Measurements from ENCODE around the gene MMP24.
A peak's percentile ranks its signal among the peaks of the same experiment; 100 is the strongest.

MMP24 gene

DNA sequence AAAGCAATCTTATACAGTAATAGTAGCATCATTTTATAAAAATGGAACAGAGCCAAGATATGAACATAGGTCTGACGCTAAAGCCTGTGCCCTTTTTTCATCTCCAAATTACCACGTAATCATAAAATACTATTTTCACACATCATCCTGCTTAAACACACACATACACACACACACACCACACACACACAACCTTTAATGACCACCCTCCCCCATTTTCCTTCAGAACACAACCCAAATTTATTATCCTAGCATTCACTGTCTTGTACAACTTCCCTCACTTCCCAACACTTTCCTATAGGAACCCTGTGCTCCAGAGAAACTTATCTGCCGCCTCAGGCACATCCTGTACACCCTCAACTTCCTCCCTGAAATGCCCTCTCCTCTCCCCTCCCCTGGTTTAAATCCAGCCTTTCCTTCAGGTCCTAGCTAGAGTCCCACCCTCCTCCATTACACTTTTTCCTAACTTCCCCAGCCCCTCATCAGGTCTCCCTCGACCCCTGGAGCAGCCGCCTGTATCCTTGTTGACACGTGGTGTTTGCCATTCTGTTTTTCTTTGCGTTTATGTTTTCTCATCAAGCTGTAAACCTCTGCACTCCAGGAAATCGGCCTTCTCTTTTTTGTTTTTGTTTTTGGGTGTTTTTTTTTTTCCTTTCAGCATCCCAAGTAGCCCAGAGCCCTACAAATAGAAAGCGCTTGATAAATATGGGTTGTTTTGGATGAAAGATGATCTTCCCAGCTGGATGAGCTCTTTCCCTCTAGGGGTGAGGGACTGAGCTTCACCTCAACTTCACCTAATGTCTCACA lies 968 bp upstream of the MMP24 start:
- Histone ChIP-seq H3K4me3 (ENCODE audit: low read length) (no peak overlapping the region), H3K79me2 (ENCODE audit: control insufficient read depth, low read length) (no peaks in the 10 kb centered on the region), H3K4me2 (ENCODE audit: low read length) (no peak overlapping the region), H3K9me3 (ENCODE audit: control insufficient read depth, insufficient read depth, low read length) (no peaks in the 10 kb centered on the region), H4K20me1 (ENCODE audit: control insufficient read depth, insufficient read depth, low read depth, low read length) (no peaks in the 10 kb centered on the region), H3K36me3 (ENCODE audit: control insufficient read depth, low read length) (no peaks in the 10 kb centered on the region), H3K27ac (ENCODE audit: low read depth, low read length) (no peak overlapping the region), H3K27me3 (ENCODE audit: control insufficient read depth, low read length) (peaks cover 48% of the 10 kb centered on the region), H3F3A (ENCODE audit: control insufficient read depth, insufficient read depth) (no peaks in the 10 kb centered on the region), H3K9me2 (replicated peaks; ENCODE audit: control insufficient read depth, low read length) (no peaks in the 10 kb centered on the region), H3K4me1 (ENCODE audit: control insufficient read depth, low read length) (no peaks in the 10 kb centered on the region)
- no peak for TF ChIP-seq EZH2phosphoT487 (IDR thresholded peaks at IDR 0.05; ENCODE audit: borderline replicate concordance, low read length)
- TF ChIP-seq, protein P1, sequence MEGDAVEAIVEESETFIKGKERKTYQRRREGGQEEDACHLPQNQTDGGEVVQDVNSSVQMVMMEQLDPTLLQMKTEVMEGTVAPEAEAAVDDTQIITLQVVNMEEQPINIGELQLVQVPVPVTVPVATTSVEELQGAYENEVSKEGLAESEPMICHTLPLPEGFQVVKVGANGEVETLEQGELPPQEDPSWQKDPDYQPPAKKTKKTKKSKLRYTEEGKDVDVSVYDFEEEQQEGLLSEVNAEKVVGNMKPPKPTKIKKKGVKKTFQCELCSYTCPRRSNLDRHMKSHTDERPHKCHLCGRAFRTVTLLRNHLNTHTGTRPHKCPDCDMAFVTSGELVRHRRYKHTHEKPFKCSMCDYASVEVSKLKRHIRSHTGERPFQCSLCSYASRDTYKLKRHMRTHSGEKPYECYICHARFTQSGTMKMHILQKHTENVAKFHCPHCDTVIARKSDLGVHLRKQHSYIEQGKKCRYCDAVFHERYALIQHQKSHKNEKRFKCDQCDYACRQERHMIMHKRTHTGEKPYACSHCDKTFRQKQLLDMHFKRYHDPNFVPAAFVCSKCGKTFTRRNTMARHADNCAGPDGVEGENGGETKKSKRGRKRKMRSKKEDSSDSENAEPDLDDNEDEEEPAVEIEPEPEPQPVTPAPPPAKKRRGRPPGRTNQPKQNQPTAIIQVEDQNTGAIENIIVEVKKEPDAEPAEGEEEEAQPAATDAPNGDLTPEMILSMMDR (IDR thresholded peaks at IDR 0.05; ENCODE audit: low read depth, low read length, poor library complexity, severe bottlenecking) = no peak

DNA sequence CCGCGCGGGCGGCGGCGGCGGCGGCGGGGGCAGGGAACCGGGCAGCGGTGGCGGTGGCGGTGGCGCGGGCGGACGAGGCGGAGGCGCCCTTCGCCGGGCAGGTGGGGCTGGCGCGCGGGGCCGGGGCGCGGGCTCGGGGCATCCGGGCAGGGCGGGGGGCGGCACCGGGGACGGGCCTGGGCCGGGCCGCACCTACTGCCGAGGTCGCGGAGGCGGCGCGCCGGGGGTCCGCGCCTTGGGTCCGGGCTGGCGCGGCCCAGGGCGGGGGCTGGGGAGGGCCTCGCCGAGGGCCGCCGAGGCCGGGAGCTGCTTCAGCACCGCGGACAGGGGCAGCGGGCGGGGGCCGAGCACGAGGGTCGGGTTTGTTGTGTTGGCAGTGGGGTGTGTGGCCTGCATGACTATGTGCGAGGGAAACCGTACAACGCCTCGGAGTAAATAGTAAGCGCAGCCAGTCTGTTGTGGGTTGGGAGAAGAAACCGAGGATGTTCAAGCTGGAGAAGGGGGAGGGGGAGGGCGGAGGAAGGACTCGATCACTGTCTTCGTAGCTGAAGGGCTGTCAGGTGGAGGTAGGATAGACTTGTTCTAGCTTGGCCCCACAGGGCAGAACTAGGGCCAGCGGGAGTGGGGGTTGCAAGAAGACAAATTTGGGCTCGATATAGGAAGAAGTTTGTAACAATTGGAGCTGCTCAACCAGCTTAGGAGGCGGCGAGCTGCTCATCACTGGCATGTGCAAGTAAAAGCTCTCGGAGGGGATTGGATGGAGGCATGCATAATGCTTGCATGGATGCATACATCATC lies 593 bp downstream of the MMP24 start:
- H3K27me3 ChIP-seq (ENCODE audit: control insufficient read depth, low read length) = peaks cover 63% of the 10 kb centered on the region
- no peak overlapping the region for H3K27ac ChIP-seq (ENCODE audit: low read depth, low read length)
- no peaks in the 10 kb centered on the region for H4K20me1 ChIP-seq (ENCODE audit: control insufficient read depth, insufficient read depth, low read depth, low read length)
- no peaks in the 10 kb centered on the region for H3K79me2 ChIP-seq (ENCODE audit: control insufficient read depth, low read length)
- no peak overlapping the region for H3K4me3 ChIP-seq (ENCODE audit: low read length)
- no peaks in the 10 kb centered on the region for H3K36me3 ChIP-seq (ENCODE audit: control insufficient read depth, low read length)
- H3K4me1 ChIP-seq (ENCODE audit: control insufficient read depth, low read length) = no peaks in the 10 kb centered on the region
- H3K9me3 ChIP-seq (ENCODE audit: control insufficient read depth, insufficient read depth, low read length) = no peaks in the 10 kb centered on the region
- no peaks in the 10 kb centered on the region for H3F3A ChIP-seq (ENCODE audit: control insufficient read depth, insufficient read depth)
- no peak overlapping the region for H3K4me2 ChIP-seq (ENCODE audit: low read length)
- no peaks in the 10 kb centered on the region for H3K9me2 ChIP-seq (replicated peaks; ENCODE audit: control insufficient read depth, low read length)
- TF ChIP-seq, protein P1 (IDR thresholded peaks at IDR 0.05; ENCODE audit: low read depth, low read length, poor library complexity, severe bottlenecking) = no peak
- TF ChIP-seq EZH2phosphoT487 (IDR thresholded peaks at IDR 0.05; ENCODE audit: borderline replicate concordance, low read length) = peak; percentile 55; the same call in 1 of the 2 replicates

DNA sequence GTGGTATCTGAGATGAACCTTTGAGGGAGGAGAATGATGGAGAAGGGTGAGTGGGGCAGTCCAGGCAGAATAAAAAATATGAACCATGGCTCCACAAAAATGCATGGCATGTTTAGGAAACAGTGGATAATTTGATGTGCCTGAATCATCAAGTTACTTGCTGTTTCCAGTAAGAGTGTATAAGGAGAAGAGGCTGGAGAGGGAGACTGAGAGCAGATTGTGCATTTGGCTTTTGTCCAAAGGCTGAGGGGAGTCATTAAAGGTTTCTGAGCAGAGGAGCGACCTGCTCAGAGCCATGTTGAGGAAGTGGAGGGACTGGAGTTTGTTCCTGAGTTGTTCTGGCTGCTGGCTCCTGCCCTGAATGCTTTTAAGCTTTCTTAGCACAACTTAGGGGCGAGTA lies 6.1 kb downstream of the MMP24 start:
- H3K36me3 ChIP-seq (ENCODE audit: control insufficient read depth, low read length) = no peaks in the 10 kb centered on the region
- no peaks in the 10 kb centered on the region for H3K79me2 ChIP-seq (ENCODE audit: control insufficient read depth, low read length)
- H3K4me1 ChIP-seq (ENCODE audit: control insufficient read depth, low read length) = no peaks in the 10 kb centered on the region
- H3K27ac ChIP-seq (ENCODE audit: low read depth, low read length) = no peak overlapping the region
- no peak for TF ChIP-seq EZH2phosphoT487 (IDR thresholded peaks at IDR 0.05; ENCODE audit: borderline replicate concordance, low read length)
- TF ChIP-seq, protein P1 (IDR thresholded peaks at IDR 0.05; ENCODE audit: low read depth, low read length, poor library complexity, severe bottlenecking) = no peak
- H3K9me3 ChIP-seq (ENCODE audit: control insufficient read depth, insufficient read depth, low read length) = no peaks in the 10 kb centered on the region
- no peaks in the 10 kb centered on the region for H4K20me1 ChIP-seq (ENCODE audit: control insufficient read depth, insufficient read depth, low read depth, low read length)
- H3K27me3 ChIP-seq (ENCODE audit: control insufficient read depth, low read length) = peaks cover 50% of the 10 kb centered on the region
- H3F3A ChIP-seq (ENCODE audit: control insufficient read depth, insufficient read depth) = no peaks in the 10 kb centered on the region
- no peak overlapping the region for H3K4me2 ChIP-seq (ENCODE audit: low read length)
- H3K9me2 ChIP-seq (replicated peaks; ENCODE audit: control insufficient read depth, low read length) = no peaks in the 10 kb centered on the region
- H3K4me3 ChIP-seq (ENCODE audit: low read length) = no peak overlapping the region

Data from DOHH2 (cell line).